ENCODE results near the gene KLK7. TPM values are rescaled to one million over a fixed set of nuclear protein-coding genes. Genes with fewer than 3 reads are reported as not detected.

Gene KLK7
- total RNA-seq, 4 donors from 2014 or later: 0.34 to 0.89 TPM; not detected in 2

- DNase-seq: no peak
- no peak for TF ChIP-seq CTCF (IDR thresholded peaks at IDR 0.05)
- TF ChIP-seq POLR2A (IDR thresholded peaks at IDR 0.05): no peak
- no peaks in the 10 kb centered on the region for H3K36me3 ChIP-seq
- 61 to 74% methylated on average over 10 to 14 of the region's 19 CpGs for WGBS, 2 donors
- H3K9me3 ChIP-seq: no peaks in the 10 kb centered on the region
- H3K4me1 ChIP-seq: no peaks in the 10 kb centered on the region
- H3K27me3 ChIP-seq: no peaks in the 10 kb centered on the region
- H3K4me3 ChIP-seq (replicated peaks in 1 of 3): no peak within 1 kb of the TSS
- H3K27ac ChIP-seq: no peak within 1 kb of the TSS
- intact Hi-C loops (cut with DNase I): no loop called here
Observed at GRCh38 chr19:50969413-50969760, 14.3 kb downstream of the KLK7 start, which contains the start of gene KLK6. KLK6 (minus strand) TSS chr19:50969591; CDS start chr19:50968104, 1,487 bp downstream.

GRCh38 chr19:50968716-50969412 lies 14.9 kb downstream of the KLK7 start:
- no peak for DNase-seq
- H3K27me3 ChIP-seq: no peaks in the 10 kb centered on the region
- no peak overlapping the region for H3K27ac ChIP-seq

DNA sequence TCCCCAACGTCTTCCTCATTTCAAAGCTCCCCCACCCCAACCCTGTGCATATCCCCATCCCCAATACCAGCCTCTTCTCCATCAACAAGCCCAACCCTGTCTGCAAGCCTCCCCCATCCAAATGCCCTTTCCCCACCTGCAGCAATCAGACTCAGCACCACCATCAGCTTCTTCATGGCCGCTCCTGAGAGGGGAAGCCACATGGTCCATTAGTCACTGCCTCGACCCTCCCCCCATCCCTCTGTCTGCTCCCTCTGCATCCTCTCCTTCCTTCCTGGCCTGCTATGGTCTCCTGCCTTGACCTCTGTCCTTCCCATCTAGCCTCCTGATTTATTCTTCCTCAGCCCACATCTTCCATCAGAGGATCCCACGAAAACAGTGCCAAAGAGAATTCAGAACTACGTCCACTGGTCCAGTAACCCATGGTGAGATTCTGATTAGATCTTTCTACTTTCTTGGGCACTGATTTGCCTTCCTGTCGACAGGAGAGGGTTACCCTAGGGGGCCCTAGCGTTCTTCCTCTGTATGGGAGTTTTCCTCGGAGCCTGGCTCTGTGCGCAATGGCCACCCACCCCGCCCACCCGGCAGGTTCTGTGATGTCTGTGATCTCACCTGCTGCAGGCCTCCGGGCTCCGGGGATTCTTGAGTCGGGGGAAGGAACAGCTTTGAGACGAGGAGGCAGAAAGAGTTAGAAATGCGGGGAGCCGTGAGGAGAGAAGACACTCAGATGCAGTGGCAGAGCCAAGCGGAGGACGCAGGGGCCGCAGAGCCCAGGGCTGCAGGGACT lies 15.6 kb downstream of the KLK7 start:
- Histone ChIP-seq H3K4me1 (no peaks in the 10 kb centered on the region), H3K9me3 (no peaks in the 10 kb centered on the region), H3K36me3 (no peaks in the 10 kb centered on the region), H3K27me3 (no peaks in the 10 kb centered on the region), H3K27ac (no peak overlapping the region), H3K4me3 (replicated peaks in 1 of 3) (no peak overlapping the region)
- intact Hi-C loops (cut with DNase I): no loop called here
- TF ChIP-seq POLR2A (IDR thresholded peaks at IDR 0.05): no peak
- TF ChIP-seq CTCF (IDR thresholded peaks at IDR 0.05): no peak
- no peak for DNase-seq
- 34 to 37% methylated on average over 20 of the region's 20 CpGs for WGBS, 2 donors

More at GRCh38 chr19:50968716-50969412, 14.9 kb downstream of the KLK7 start:
- Histone ChIP-seq H3K36me3 (no peaks in the 10 kb centered on the region), H3K4me1 (no peaks in the 10 kb centered on the region), H3K9me3 (no peaks in the 10 kb centered on the region), H3K4me3 (replicated peaks in 1 of 3) (no peak overlapping the region)
- TF ChIP-seq POLR2A (IDR thresholded peaks at IDR 0.05): no peak
- TF ChIP-seq CTCF (IDR thresholded peaks at IDR 0.05): no peak
- intact Hi-C loops (cut with DNase I): no loop called here
- WGBS, 2 donors: 44 to 57% methylated on average over 6 to 7 of the region's 7 CpGs

DNA sequence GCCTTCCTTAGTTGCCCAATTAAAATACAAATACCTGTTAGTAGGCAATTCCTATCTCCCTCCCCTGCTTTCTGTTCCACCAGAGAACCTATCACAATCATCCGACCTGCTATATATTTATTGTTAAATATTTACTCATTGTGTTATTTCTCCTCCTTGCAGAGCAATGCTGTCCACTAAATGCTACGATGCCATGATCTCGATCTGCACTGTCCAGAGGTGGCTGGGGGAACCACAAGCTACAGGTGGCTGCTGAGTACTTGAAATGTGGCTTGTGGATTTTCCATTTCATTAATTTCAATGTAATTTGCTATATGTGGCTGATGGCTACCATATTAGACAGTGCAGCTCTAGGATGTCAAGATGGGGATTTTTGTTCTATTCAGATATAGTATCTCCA lies 19.5 kb downstream of the KLK7 start:
- H3K27me3 ChIP-seq: no peaks in the 10 kb centered on the region
- TF ChIP-seq CTCF (IDR thresholded peaks at IDR 0.05) (no peak), POLR2A (IDR thresholded peaks at IDR 0.05) (no peak)
- intact Hi-C loops (cut with DNase I): no loop called here
- no peaks in the 10 kb centered on the region for H3K4me1 ChIP-seq
- DNase-seq: no peak
- no peaks in the 10 kb centered on the region for H3K36me3 ChIP-seq
- H3K9me3 ChIP-seq: no peaks in the 10 kb centered on the region
- 90 to 91% methylated on average over 3 of the region's 3 CpGs for WGBS, 2 donors
- H3K4me3 ChIP-seq (replicated peaks in 1 of 3): no peak overlapping the region
- H3K27ac ChIP-seq: no peak overlapping the region

GRCh38 chr19:50963381-50963780 lies 20.3 kb downstream of the KLK7 start:
- Histone ChIP-seq H3K27ac (no peak overlapping the region), H3K9me3 (no peaks in the 10 kb centered on the region), H3K36me3 (no peaks in the 10 kb centered on the region), H3K4me1 (no peaks in the 10 kb centered on the region), H3K27me3 (no peaks in the 10 kb centered on the region), H3K4me3 (replicated peaks in 1 of 3) (no peak overlapping the region)
- no peak for TF ChIP-seq CTCF (IDR thresholded peaks at IDR 0.05)
- TF ChIP-seq POLR2A (IDR thresholded peaks at IDR 0.05): no peak
- no peak for DNase-seq
- 91 to 96% methylated on average over 5 to 6 of the region's 6 CpGs for WGBS, 2 donors
- intact Hi-C loops (cut with DNase I): no loop called here

All from thyroid gland (tissue), 4 donors.